GM19438 (cell line): ENCODE data around the gene AGTR1.

Experiments used
- ATAC-seq: cut with Tn5 transposase; IDR thresholded peaks from one replicate; pipeline ENCODE4 v1.9.1; 2021; ENCODE audit warnings: low read depth; ENCODE audit not compliant: unreplicated experiment

AGTR1 gene

DNA sequence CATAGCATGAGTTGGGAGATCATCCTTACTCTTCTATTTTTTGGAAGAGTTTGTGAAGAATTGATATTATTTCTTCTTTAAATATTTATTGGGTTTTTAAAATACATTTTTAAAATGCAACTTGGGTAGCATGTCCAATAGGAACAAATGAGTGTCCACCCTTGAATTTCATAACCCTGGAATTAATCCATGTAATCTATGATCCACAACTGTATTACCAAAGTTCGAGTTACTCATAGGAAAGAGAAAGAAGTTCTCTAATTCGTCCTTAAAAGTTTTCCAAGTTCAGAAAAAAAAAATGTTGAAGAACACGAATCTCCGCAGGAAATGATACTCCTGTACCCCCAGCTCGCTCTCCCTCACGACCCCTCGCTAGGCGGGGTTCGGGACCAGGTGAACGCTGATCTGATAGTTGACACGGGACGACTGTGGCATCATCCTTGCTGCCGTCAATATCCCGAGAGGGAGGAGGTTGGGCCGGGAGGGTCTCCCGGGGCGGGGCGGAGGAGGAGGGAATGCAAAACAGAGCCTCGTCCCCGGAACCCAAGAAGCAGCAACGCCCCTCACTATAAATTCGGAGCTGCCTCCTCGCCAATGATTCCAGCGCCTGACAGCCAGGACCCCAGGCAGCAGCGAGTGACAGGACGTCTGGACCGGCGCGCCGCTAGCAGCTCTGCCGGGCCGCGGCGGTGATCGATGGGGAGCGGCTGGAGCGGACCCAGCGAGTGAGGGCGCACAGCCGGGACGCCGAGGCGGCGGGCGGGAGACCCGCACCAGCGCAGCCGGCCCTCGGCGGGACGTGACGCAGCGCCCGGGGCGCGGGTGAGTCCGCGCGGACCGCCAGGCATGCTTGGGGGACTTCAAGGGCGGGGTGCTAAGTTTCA, at the start of gene AGTR1:
TSS of gene AGTR1 (plus strand) at position 598 of the 884 bp plus-strand sequence. CDS start 43,133 bp downstream, outside the sequence.
- no peak for ATAC-seq

DNA sequence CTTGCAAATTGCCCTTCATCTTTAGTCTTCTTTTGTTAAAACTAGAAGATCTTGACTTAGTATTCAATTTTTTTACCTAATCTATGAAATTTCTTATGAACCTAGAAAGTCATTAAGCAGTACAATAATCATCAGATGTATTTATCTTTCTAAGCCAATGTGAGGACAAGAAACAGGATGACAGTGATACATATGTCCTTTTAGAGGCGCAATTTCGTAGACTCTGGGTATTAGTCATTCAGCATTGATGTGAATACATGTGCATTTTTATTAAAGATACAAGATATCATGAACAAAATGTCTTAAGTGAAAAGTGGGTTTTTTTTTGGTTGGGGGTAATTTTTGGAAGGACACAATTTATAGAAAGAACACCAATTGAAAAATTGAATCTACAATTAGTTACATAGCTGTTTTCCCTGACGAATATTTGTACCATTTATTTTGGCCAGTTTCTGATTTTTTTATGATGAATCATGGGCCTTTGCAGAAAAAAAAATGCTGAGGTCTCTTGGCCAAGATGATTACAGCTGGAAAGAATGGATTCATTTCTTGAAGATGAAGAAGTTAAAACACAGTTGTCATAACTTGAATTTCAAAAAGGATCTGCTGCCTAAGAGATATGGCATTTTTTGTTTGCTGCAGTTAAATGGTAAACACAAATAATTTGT, 48.9 kb upstream of the AGTR1 start:
- no peak for ATAC-seq

DNA sequence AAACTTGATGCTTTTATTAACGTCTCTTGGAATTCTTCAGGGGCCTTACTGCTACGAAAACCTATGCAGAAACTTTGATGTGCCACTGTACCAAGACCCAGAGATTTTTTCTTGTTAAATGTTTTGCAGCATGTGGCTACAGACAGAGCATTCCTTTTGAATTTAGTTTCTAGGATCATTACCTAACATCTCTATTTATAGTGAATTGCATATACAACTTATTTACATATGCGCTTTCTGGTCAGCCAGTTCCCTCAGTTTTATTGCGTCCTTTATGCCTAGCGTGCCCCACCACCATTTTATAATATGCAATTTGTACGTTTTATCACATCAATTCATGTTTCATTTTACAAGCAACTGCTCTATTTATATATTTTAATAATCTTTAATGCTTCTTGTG, 46.2 kb upstream of the AGTR1 start:
- no peak for ATAC-seq

DNA sequence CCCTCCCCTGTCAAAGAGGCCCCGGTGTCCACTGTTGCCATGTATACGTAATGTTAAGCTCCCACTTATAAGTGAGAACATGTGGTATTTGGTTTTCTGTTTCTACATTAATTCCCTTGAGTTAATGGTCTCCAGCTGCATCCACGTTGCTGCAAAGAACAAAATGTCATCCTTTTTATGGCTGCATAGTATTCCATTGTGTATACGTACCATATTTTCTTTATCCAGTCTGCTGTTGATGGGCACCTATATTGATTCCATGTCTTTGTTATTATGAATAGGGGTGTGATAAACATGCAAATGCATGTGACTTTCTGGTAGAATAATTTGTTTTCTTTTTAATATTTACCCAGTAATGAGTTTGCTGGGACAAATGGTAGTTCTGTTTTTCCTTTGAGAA, 43.3 kb upstream of the AGTR1 start:
- ATAC-seq = no peak

- no peak for ATAC-seq
Observed at GRCh38 chr3:148657470-148657869, 40.2 kb upstream of the AGTR1 start.

DNA sequence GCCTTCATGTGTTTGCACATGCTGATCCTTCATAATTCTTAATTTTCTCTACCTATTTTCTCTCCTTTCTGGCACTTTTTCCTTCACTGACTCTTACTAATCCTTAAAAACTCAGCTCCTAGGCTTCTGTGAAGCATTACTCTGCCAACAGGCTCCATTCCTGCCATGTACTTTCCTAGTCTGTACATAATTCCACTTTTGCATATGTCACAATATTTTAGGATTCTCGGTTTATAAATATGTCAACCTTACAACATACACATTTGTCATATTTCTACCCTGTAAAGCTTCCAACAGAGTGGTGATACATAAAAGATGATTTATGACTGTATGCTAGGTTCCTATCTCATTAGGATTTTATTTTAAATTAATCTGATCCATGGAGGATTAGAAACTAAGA, 38.2 kb upstream of the AGTR1 start:
- ATAC-seq = no peak

- ATAC-seq = no peak
Observed at GRCh38 chr3:148680289-148680688, 17.4 kb upstream of the AGTR1 start.

- no peak for ATAC-seq
Observed at GRCh38 chr3:148681080-148681479, 16.6 kb upstream of the AGTR1 start.

DNA sequence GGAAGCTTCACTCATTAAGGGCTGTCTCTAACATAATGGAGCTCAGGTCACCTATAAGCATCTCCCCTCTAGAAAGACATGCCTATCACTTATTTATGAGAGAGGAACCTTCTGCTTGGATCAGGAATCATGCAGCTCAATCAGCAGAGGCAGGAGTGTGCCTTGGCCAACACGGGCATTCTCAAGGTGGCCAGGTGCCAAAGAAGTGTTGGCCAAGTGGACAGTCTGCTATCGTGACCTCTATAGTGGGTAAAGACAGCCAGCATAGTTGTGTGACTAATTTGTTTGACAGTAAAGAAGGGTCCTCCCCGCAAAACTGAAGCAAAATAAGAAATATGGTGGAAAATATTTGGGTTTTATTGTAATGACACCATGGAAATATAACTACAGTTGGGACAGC, 14.7 kb upstream of the AGTR1 start:
- no peak for ATAC-seq

- ATAC-seq = no peak
Observed at GRCh38 chr3:148694116-148694515, 3.6 kb upstream of the AGTR1 start.

DNA sequence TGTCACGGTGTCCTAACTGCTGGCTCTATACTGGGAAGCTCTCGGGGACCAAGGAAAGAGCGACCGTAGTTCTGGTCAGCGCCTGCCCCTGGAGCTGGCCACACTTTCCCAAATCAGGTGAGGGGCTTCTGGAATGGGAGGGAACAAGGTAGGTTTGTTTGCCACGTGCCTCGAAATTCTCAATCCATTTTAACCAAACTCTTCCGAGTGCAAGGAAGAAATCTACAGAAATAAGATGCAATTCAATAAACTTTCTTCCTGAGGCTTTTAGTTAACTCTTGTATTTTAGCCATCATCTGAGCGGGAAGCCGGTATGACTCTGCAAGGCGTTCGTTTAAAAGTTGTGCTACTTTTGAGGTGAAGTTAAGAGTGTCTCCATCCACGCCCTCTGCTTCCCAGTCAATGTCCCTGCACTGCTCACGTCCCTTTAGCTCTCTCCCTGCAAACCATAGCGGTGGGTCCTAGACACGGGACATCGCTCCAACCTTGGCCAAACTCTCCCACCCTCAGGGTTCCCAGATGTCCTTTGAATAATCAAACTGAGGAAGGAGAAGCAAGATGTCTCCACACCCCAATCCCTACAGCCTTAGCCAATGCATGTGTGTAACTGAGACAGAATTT, 597 bp downstream of the AGTR1 start:
- ATAC-seq = no peak

GRCh38 chr3:148705314-148705713, 7.6 kb downstream of the AGTR1 start:
- no peak for ATAC-seq

- no peak for ATAC-seq
Observed at GRCh38 chr3:148707601-148708380, 10.1 kb downstream of the AGTR1 start.

GRCh38 chr3:148708409-148708808, 10.7 kb downstream of the AGTR1 start:
- no peak for ATAC-seq

GRCh38 chr3:148709560-148710253, 12.0 kb downstream of the AGTR1 start:
- ATAC-seq = no peak

DNA sequence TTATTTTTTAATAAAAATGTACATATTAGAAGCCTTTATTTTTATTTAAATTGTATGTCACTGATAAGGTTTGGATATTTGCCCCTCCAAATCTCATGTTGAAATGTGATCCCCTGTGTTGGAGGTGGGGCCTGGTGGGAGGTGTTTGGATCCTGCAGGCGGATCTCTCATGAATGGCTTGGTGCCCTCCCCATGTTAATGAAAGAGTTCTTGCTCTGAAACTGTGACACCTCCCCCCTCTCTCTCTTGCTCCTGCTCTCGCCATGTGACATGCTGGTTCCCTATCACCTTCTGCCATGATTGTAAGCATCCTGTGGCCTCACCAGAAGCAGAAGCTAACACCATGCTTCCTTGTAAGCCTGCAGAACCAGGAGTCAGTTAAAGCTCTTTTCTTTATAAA, 13.0 kb downstream of the AGTR1 start:
- no peak for ATAC-seq

GRCh38 chr3:148711981-148712666, 14.4 kb downstream of the AGTR1 start:
- ATAC-seq = no peak

- no peak for ATAC-seq
Observed at GRCh38 chr3:148714521-148714920, 16.8 kb downstream of the AGTR1 start.

DNA sequence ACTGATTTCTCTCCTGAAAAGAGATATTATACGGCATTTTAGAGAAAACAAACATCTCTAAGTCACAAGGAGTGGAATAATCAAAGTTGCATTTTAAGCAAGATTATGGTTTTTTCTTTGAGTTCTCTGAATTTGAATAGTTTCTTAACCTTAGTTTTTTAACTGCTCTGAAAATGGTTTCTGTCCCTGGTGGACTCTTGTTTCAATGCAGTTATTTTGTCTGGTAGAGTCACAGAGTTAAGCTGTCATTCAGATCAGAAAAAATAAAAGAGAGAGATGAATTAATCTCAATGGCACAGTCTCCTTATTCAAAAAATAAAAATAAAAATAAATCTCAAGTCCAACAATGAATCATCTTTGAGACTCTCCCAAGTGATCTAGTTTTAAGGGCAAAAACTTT, 19.0 kb downstream of the AGTR1 start:
- no peak for ATAC-seq
